Pons (tissue), 1 donor: Measurements from ENCODE around the gene RPL32.
A peak's percentile ranks its signal among the peaks of the same experiment; 100 is the strongest.
"Not testable (repeated sequence)": the region's sequence is repeated elsewhere in the genome, so short reads cannot be mapped to it uniquely, and the experiment has no call there.

Source experiments
- DNase-seq: peaks from one replicate; pipeline ENCODE4 v3.0.0-alpha.2; 2016; ENCODE audit warnings: low spot score

Gene RPL32

DNA sequence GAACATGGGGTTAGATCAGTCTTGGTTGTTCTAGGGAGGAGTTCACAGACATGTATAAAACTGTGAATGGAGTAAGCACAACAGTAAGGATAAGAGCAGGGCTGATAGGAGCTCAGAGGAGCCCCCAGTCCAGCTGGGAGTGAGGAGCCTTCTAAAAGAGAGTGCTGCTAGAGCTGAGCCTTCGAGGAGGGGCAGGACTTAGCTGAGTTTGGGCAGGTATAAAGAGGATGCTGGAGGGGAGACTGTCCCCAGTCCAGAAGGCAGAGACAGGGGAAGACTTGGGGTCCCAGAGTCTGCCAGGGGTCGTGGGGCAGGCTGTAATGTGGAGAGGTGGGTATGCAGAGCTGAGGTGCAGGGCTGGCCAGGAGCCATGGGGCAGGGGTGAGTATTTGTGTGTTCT lies 32.8 kb downstream of the RPL32 start:
- no peak for DNase-seq

- DNase-seq: no peak
Observed at GRCh38 chr3:12807601-12808359, 33.6 kb downstream of the RPL32 start.

- no peak for DNase-seq
Observed at GRCh38 chr3:12807066-12807465, 34.3 kb downstream of the RPL32 start.

DNA sequence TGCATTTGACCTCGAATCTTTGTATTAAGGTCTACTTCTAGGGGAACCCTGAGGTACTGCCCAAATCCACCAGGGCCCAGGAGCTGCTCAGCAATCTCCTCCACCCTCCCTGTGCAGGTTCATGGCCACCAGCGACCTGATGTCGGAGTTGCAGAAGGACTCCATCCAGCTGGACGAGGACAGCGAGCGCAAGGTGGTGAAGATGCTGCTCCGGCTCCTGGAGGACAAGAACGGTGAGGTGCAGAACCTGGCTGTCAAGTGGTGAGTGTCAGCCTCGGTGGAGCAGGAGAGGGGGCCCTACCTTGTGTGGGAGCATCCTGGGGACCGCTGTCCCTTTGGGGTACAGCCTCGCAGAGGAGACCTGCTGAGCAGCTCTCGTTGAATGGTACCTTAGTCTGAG lies 38.0 kb downstream of the RPL32 start:
- DNase-seq: no peak

- no peak for DNase-seq
Observed at GRCh38 chr3:12799525-12800440, 41.6 kb downstream of the RPL32 start.

GRCh38 chr3:12798559-12799179 lies 42.7 kb downstream of the RPL32 start:
- DNase-seq: no peak

DNA sequence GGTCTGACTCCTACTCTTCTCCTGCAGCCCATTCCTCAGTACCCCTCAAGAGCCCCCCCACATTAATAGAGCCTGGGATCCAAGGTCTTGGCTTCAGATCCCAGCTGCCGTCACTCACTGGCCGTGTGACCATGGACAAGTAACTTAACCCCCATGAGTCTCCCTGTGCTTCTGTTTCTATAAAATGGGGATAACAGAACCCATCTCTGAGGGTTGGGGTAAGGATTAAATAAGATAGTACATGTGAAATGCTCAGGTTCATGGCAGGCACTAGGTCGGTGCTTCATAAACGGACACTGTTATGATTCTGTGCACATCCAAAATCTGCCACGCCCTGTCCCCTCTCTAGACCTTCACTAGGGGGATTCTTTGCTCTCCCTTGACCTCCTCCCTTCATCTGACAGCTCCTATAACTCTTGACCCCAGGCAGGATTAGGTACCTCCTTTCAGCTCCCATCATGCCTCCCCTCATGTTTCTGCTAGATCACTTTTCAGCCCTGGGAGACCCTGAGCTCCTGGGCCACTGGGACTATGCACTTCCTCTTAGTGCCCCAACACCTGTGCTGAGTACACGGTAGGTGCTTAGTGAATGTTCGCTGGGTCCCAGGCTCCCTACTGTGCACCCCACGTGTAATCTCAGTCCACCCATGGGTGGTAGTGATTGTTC lies 43.3 kb downstream of the RPL32 start:
- DNase-seq: no peak

- no peak for DNase-seq
Observed at GRCh38 chr3:12797124-12797891, 44.1 kb downstream of the RPL32 start.

DNA sequence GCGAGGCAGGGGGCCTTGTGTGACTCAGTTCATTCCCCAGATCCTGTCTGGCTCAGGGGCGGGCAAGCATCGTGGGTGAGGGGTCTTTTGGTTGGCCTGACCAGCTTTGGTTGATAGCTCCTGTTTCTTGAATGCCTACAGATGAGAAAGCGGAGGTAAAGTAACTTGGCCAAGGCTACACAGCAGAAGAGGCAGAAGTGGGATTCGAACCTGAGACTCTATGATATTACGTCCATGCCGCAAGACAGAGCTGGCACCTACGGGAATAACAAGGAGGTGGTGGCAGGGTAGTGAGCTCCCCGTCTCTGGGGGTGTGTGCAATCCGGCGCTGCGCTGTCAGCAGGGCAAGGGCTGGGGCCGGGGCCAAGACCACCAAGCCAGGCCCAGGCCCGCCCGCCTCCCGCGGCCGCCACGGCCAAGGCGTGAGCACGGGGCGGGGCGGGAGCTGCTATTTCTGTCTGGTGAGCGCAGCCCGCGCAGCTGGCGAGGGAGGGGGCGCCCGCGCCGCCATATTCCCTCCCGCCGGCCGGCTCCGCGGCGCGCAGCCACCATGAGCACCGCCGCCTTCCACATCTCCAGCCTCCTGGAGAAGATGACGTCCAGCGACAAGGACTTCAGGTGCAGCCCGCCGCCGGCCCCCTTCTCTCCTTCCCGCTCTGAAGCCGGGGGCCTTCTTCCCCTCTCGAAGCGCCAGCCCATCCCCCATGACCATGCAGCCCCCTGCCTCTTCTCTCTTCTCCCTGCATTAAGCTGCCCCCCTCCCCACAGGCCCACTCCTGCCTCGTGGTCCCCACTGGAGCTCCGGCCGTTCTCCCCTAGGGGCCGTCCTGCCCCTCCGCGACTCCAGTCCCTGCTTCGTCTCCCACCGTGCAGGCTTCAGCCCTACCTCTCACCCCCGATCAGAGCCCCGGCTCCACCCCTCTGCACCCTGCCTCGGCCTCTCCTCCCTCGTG lies 44.9 kb downstream of the RPL32 start, which contains the start of gene CAND2:
Gene CAND2, plus strand, starts transcription at position 510 of the 953 bp plus-strand sequence. Its CDS starts 41 bp downstream, at position 551.
- peak; percentile 26 for DNase-seq

DNA sequence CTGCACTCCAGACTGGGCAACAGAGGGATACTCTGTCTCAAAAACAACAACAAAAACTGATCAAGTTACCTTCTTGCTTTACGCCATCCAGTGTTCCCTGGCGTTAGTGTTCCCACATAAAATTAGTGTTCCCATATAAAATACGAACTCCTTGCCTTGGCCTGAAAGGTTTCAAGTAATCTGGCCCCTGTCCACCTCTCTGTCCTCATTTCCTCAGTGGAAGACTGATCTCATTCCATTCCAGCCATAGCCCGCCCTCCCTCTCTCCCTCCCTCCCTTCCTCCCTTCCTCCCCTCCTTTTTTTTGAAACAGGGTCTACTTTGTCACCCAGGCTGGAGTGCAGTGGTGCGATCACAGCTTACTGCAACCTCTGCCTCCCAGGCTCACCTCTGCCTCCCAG lies 47.7 kb downstream of the RPL32 start:
- DNase-seq: no peak

DNA sequence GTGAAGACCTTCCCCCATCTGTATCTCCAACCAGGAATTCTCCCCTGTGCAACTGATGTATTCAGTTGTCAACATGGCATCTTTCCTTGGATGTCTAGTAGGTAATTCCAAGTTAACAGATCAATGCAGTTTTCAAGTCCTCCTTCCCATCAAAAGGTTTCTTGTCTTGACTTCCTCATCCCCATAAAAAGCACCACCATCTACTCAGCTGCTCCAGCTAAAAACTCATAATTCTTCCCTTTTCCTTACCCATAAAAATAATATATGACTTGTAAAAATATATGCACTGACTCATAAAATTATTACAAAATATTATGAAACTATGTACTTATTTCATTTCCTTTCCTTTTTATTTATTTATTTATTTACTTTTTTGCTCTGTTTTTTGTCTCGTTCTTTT lies 49.9 kb downstream of the RPL32 start:
- DNase-seq: no peak

DNA sequence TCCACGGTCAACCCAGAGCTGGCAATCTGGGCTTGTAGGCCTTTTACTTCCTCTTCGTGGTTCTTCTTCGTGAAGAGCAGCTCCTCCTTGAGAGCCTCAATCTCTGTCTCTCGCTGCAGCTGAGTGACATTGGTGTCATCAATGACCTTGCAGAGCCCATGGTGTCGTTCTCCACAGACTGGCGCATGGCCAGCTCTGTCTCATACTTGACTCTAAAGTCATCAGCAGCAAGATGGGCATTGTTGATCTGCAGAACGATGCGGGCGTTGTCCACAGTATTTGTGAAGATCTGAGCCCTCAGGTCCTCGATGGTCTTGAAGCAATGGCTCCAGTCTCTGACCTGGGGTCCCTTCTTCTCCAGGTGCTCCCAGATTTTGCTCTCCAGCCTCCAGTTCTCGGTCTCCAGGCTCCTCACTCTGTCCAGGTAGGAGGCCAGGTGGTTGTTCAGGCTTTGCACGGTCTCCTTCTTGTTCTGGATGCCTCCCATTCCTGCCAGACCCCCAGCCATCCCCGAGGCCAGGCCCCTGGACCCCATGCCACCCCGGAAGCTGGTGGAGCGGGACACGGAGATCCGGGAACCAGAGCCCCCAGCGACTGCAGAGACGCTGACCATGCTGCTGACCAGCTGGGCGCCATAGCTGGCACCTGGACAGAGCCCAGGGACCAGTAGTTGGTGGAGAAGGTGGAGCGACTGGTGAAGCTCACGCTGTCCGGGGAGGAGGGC lies 53.2 kb downstream of the RPL32 start:
- DNase-seq: not testable (repeated sequence)

GRCh38 chr3:12787346-12787745 lies 54.0 kb downstream of the RPL32 start:
- peak; percentile 53 for DNase-seq

- no peak for DNase-seq
Observed at GRCh38 chr3:12785096-12785495, 56.3 kb downstream of the RPL32 start.
